Liver (tissue), 9 donors: ENCODE results near the gene MRLN. TPM values are rescaled to one million over a fixed set of nuclear protein-coding genes. Genes with fewer than 3 reads are reported as not detected.

Experiments
- DNase-seq: peaks from one replicate; pipeline ENCODE4 v3.0.0-alpha.2; 2017; ENCODE audit warnings: low spot score
- H3K27ac ChIP-seq, 2 donors: one replicate each; pipeline ENCODE4 v1.7.0; 2013; ENCODE audit warnings: inconsistent platforms in 2 of 2, low read length in 2 of 2, control low read depth in 1 of 2, low read depth in 1 of 2, mild to moderate bottlenecking in 1 of 2
- H3K27me3 ChIP-seq, 4 donors: one replicate each; pipeline versions ENCODE4 v1.6.1 to v1.7.0; 2013; ENCODE audit warnings: low read length in 3 of 4, inconsistent platforms in 1 of 4, mild to moderate bottlenecking in 1 of 4, moderate library complexity in 1 of 4; ENCODE audit not compliant: control insufficient read depth in 4 of 4, insufficient read depth in 4 of 4
- H3K36me3 ChIP-seq, 4 donors: one replicate each; pipeline versions ENCODE4 v1.6.1 to v1.7.0; 2013; ENCODE audit warnings: low read length in 3 of 4, mild to moderate bottlenecking in 3 of 4, low read depth in 1 of 4, moderate library complexity in 1 of 4; ENCODE audit not compliant: control insufficient read depth in 4 of 4, insufficient read depth in 3 of 4
- H3K4me1 ChIP-seq, 4 donors: one replicate each; pipeline versions ENCODE4 v1.6.1 to v1.7.0; 2013; ENCODE audit warnings: low read length in 3 of 4, mild to moderate bottlenecking in 3 of 4, moderate library complexity in 1 of 4; ENCODE audit not compliant: control insufficient read depth in 4 of 4, insufficient read depth in 4 of 4
- H3K4me3 ChIP-seq, 3 donors: one replicate each; pipeline versions ENCODE4 v1.6.1 to v1.7.0; 2013; ENCODE audit warnings: low read length in 3 of 3, control low read depth in 1 of 3, low read depth in 1 of 3, mild to moderate bottlenecking in 1 of 3
- H3K9ac ChIP-seq, 2 donors: one replicate each; pipeline ENCODE4 v1.7.0; 2013; ENCODE audit warnings: low read length in 2 of 2, mild to moderate bottlenecking in 2 of 2, moderate library complexity in 2 of 2, control low read depth in 1 of 2, low read depth in 1 of 2
- H3K9me3 ChIP-seq, 4 donors: one replicate each; pipeline versions ENCODE4 v1.6.1 to v1.7.0; 2013; ENCODE audit warnings: low read length in 3 of 4; ENCODE audit not compliant: control insufficient read depth in 4 of 4
- EGR1 ChIP-seq, 2 donors: IDR thresholded peaks; 2 replicates each; pipeline ENCODE4 v1.6.1; 2016 to 2018; ENCODE audit warnings: antibody characterized with exemption in 2 of 2, low read depth in 2 of 2
- FOXA1 ChIP-seq: IDR thresholded peaks from 2 replicates; pipeline ENCODE4 v1.6.1; 2016; ENCODE audit warnings: antibody characterized with exemption
- FOXA2 ChIP-seq: IDR thresholded peaks from 2 replicates; pipeline ENCODE4 v1.6.1; 2016; ENCODE audit warnings: antibody characterized with exemption
- GABPA ChIP-seq, 2 donors: IDR thresholded peaks in 1 of 2; conservative IDR thresholded peaks in 1 of 2; 2 replicates each; pipeline ENCODE4 v1.6.1; 2016; ENCODE audit warnings: antibody characterized with exemption in 2 of 2, mild to moderate bottlenecking in 1 of 2, moderate library complexity in 1 of 2
- HNF4A ChIP-seq, 2 donors: conservative IDR thresholded peaks; 2 replicates each; pipeline ENCODE4 v1.6.1; 2016; ENCODE audit warnings: antibody characterized with exemption in 2 of 2, mild to moderate bottlenecking in 2 of 2
- HNF4G ChIP-seq: IDR thresholded peaks from 2 replicates; pipeline ENCODE4 v1.6.1; 2016; ENCODE audit warnings: antibody characterized with exemption
- JUND ChIP-seq, 2 donors: IDR thresholded peaks; 2 replicates each; pipeline ENCODE4 v1.6.1; 2016; ENCODE audit warnings: antibody characterized with exemption in 2 of 2
- NR2F2 ChIP-seq: IDR thresholded peaks from 2 replicates; pipeline ENCODE4 v1.6.1; 2016; ENCODE audit warnings: antibody characterized with exemption
- RAD21 ChIP-seq, 2 donors: IDR thresholded peaks; 2 replicates each; pipeline ENCODE4 v1.6.1; 2016; ENCODE audit warnings: antibody characterized with exemption in 2 of 2, mild to moderate bottlenecking in 2 of 2
- RXRA ChIP-seq, 2 donors: IDR thresholded peaks; 2 replicates each; pipeline ENCODE4 v1.6.1; 2017 to 2018; ENCODE audit warnings: antibody characterized with exemption in 2 of 2, mild to moderate bottlenecking in 1 of 2
- SP1 ChIP-seq: IDR thresholded peaks from 2 replicates; pipeline ENCODE4 v1.6.1; 2018; ENCODE audit warnings: antibody characterized with exemption, mild to moderate bottlenecking
- TAF1 ChIP-seq: conservative IDR thresholded peaks from 2 replicates; pipeline ENCODE4 v1.6.1; 2016; ENCODE audit warnings: antibody characterized with exemption, mild to moderate bottlenecking
- YY1 ChIP-seq: IDR thresholded peaks from 2 replicates; pipeline ENCODE4 v1.6.1; 2016; ENCODE audit warnings: antibody characterized with exemption, mild to moderate bottlenecking
- WGBS: extraction: QIAGEN DNeasy Blood & Tissue Kit; methylation state at CpG from one replicate; pipeline ENCODE4 v1.1.7; 2013; 5-methylcytosine and 5-hydroxymethylcytosine counted together
- polyA plus RNA-seq, 2 donors: library from polyadenylated mRNA; stranded (reverse) in 1 of 2; unstranded in 1 of 2; fragments of 200-250 nt in 1 of 2; fragments of >200 nt in 1 of 2; fragmentation: Nextera tagmentation in 1 of 2; extraction: Ambion mirVana in 1 of 2; gene quantifications; one replicate each; pipeline versions ENCODE4 v1.2.1 to v1.2.3, GENCODE V29; 2013 to 2015
- total RNA-seq, 2 donors: library from RNA; depleted of rRNA; stranded (reverse); fragments of >200 nt; gene quantifications; one replicate each; pipeline ENCODE4 v1.2.3, GENCODE V29; 2014
- TF ChIP-seq, protein P1 (sequence below): fragments of 150-350 bp; IDR thresholded peaks from 2 replicates; pipeline ENCODE4 v1.5.1; 2017; ENCODE audit warnings: improper control_type of control experiment, low read depth, low read length; ENCODE audit not compliant: missing input control
- TF ChIP-seq, protein P2 (sequence below): IDR thresholded peaks from 2 replicates; pipeline ENCODE4 v1.6.1; 2016; ENCODE audit warnings: antibody characterized with exemption
- TF ChIP-seq, protein P3 (sequence below): IDR thresholded peaks from 2 replicates; pipeline ENCODE4 v1.6.1; 2016; ENCODE audit warnings: antibody characterized with exemption
- TF ChIP-seq, protein P4 (sequence below): IDR thresholded peaks from 2 replicates; pipeline ENCODE4 v1.6.1; 2016; ENCODE audit warnings: antibody characterized with exemption
- TF ChIP-seq, protein P5 (sequence below): IDR thresholded peaks from 2 replicates; pipeline ENCODE4 v1.6.1; 2016; ENCODE audit warnings: antibody characterized with exemption, mild to moderate bottlenecking
- donor health status: healthy.
- donor health status: healthy.
- donor health status: healthy.
- donor health status: healthy.
- donor health status: healthy.

MRLN gene
- total and polyA plus RNA-seq, 4 donors = not detected

DNA sequence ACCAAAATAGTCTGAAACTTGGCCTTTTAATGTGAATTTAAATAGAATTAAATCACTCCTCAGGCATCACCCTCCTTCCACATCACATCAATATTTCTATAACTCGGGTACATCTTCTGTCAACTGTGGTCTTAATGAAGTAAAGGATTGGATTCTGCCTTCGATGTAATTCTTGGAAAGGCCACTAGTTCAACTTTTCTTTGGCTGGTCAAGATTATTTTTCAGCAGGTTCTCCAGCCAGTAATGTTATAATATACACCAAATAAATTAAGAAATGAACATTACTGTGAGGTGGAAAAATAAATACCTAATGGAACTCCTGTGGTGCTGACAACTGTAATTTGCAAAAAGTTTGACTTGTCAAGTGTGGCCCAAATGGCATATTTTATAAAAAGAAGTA lies 33.9 kb downstream of the MRLN start:
- H3K9ac ChIP-seq = no peak overlapping the region
- no peaks in the 10 kb centered on the region for H3K9me3 ChIP-seq
- H3K4me3 ChIP-seq = no peak overlapping the region
- 70% methylated on average over 2 of the region's 2 CpGs for WGBS
- no peaks in the 10 kb centered on the region for H3K4me1 ChIP-seq
- H3K27me3 ChIP-seq = peaks cover 0 to 6% (median 0%) of the 10 kb centered on the region in 4 donors
- DNase-seq = no peak
- TF ChIP-seq JUND (IDR thresholded peaks at IDR 0.05) = no peak
- TF ChIP-seq EGR1 (IDR thresholded peaks at IDR 0.05; ENCODE audit: low read depth in 2 of 2) = no peak
- TF ChIP-seq, protein P1, sequence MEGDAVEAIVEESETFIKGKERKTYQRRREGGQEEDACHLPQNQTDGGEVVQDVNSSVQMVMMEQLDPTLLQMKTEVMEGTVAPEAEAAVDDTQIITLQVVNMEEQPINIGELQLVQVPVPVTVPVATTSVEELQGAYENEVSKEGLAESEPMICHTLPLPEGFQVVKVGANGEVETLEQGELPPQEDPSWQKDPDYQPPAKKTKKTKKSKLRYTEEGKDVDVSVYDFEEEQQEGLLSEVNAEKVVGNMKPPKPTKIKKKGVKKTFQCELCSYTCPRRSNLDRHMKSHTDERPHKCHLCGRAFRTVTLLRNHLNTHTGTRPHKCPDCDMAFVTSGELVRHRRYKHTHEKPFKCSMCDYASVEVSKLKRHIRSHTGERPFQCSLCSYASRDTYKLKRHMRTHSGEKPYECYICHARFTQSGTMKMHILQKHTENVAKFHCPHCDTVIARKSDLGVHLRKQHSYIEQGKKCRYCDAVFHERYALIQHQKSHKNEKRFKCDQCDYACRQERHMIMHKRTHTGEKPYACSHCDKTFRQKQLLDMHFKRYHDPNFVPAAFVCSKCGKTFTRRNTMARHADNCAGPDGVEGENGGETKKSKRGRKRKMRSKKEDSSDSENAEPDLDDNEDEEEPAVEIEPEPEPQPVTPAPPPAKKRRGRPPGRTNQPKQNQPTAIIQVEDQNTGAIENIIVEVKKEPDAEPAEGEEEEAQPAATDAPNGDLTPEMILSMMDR = no peak
- TF ChIP-seq, protein P2, sequence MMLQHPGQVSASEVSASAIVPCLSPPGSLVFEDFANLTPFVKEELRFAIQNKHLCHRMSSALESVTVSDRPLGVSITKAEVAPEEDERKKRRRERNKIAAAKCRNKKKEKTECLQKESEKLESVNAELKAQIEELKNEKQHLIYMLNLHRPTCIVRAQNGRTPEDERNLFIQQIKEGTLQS = no peak
- no peak for TF ChIP-seq RAD21 (IDR thresholded peaks at IDR 0.05)
- TF ChIP-seq FOXA2 = no peak
- no peak for TF ChIP-seq NR2F2
- TF ChIP-seq, protein P3, sequence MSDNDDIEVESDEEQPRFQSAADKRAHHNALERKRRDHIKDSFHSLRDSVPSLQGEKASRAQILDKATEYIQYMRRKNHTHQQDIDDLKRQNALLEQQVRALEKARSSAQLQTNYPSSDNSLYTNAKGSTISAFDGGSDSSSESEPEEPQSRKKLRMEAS = no peak
- TF ChIP-seq SP1 = no peak
- TF ChIP-seq RXRA (IDR thresholded peaks at IDR 0.05) = no peak
- TF ChIP-seq, protein P4, sequence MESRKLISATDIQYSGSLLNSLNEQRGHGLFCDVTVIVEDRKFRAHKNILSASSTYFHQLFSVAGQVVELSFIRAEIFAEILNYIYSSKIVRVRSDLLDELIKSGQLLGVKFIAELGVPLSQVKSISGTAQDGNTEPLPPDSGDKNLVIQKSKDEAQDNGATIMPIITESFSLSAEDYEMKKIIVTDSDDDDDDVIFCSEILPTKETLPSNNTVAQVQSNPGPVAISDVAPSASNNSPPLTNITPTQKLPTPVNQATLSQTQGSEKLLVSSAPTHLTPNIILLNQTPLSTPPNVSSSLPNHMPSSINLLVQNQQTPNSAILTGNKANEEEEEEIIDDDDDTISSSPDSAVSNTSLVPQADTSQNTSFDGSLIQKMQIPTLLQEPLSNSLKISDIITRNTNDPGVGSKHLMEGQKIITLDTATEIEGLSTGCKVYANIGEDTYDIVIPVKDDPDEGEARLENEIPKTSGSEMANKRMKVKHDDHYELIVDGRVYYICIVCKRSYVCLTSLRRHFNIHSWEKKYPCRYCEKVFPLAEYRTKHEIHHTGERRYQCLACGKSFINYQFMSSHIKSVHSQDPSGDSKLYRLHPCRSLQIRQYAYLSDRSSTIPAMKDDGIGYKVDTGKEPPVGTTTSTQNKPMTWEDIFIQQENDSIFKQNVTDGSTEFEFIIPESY = no peak
- no peak for TF ChIP-seq HNF4A (conservative IDR thresholded peaks at IDR 0.05)
- H3K27ac ChIP-seq = no peak overlapping the region
- no peaks in the 10 kb centered on the region for H3K36me3 ChIP-seq

DNA sequence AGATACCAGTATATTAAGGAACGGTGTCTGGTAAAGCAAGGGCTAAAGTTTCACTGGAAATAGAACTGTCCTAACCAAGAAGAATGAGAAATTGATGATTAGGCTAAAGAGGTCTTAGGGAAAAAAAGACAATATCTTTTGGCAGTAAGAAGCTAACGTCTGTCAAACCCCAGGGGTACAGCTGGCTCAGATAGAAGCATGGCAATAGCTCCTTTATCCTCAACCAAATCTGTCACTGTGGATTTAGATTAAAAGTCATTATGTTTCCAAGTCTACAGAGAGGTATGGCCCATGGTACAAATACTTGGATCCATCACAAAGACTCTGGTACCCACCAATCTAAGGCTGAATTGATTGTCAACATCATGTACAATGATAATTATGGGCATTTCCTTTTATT lies 35.0 kb downstream of the MRLN start:
- DNase-seq = no peak
- H3K27ac ChIP-seq = no peak overlapping the region
- H3K9ac ChIP-seq = no peak overlapping the region
- no peaks in the 10 kb centered on the region for H3K4me1 ChIP-seq
- H3K27me3 ChIP-seq = peaks cover 0 to 6% (median 0%) of the 10 kb centered on the region in 4 donors
- H3K9me3 ChIP-seq = no peaks in the 10 kb centered on the region
- TF ChIP-seq SP1 = no peak
- TF ChIP-seq, protein P1 = no peak
- TF ChIP-seq NR2F2 = no peak
- TF ChIP-seq FOXA1 = no peak
- TF ChIP-seq, protein P3 = no peak
- TF ChIP-seq EGR1 (IDR thresholded peaks at IDR 0.05; ENCODE audit: low read depth in 2 of 2) = no peak
- TF ChIP-seq TAF1 = no peak
- no peak for TF ChIP-seq YY1
- TF ChIP-seq, protein P5, sequence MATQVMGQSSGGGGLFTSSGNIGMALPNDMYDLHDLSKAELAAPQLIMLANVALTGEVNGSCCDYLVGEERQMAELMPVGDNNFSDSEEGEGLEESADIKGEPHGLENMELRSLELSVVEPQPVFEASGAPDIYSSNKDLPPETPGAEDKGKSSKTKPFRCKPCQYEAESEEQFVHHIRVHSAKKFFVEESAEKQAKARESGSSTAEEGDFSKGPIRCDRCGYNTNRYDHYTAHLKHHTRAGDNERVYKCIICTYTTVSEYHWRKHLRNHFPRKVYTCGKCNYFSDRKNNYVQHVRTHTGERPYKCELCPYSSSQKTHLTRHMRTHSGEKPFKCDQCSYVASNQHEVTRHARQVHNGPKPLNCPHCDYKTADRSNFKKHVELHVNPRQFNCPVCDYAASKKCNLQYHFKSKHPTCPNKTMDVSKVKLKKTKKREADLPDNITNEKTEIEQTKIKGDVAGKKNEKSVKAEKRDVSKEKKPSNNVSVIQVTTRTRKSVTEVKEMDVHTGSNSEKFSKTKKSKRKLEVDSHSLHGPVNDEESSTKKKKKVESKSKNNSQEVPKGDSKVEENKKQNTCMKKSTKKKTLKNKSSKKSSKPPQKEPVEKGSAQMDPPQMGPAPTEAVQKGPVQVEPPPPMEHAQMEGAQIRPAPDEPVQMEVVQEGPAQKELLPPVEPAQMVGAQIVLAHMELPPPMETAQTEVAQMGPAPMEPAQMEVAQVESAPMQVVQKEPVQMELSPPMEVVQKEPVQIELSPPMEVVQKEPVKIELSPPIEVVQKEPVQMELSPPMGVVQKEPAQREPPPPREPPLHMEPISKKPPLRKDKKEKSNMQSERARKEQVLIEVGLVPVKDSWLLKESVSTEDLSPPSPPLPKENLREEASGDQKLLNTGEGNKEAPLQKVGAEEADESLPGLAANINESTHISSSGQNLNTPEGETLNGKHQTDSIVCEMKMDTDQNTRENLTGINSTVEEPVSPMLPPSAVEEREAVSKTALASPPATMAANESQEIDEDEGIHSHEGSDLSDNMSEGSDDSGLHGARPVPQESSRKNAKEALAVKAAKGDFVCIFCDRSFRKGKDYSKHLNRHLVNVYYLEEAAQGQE = no peak
- TF ChIP-seq, protein P4 = no peak
- no peak for TF ChIP-seq HNF4A (conservative IDR thresholded peaks at IDR 0.05)
- TF ChIP-seq, protein P2 = no peak
- TF ChIP-seq JUND (IDR thresholded peaks at IDR 0.05) = no peak
- no peak for TF ChIP-seq HNF4G
- no peak for TF ChIP-seq RAD21 (IDR thresholded peaks at IDR 0.05)
- no peak for TF ChIP-seq RXRA (IDR thresholded peaks at IDR 0.05)
- TF ChIP-seq GABPA (IDR thresholded peaks at IDR 0.05 in 1 of 2, conservative IDR thresholded peaks at IDR 0.05 in 1 of 2) = no peak
- no peak for TF ChIP-seq FOXA2
- H3K36me3 ChIP-seq = no peaks in the 10 kb centered on the region
- H3K4me3 ChIP-seq = no peak overlapping the region
- WGBS = 92% methylated on average over 2 of the region's 2 CpGs
